Transverse colon (tissue), 4 donors: ENCODE data around the gene MND1.

Experiments
- CTCF ChIP-seq, 5 experiments: fragments of 200-600 bp in 3 of 5; fragments of 450-650 bp in 2 of 5; sonication (generic) in 3 of 5; IDR thresholded peaks; 1 replicate in 2 of 5; 2 replicates in 3 of 5; pipeline ENCODE4 v1.5.1; 2016 to 2017; ENCODE audit warnings: antibody characterized with exemption in 5 of 5, inconsistent platforms in 3 of 5, mild to moderate bottlenecking in 2 of 5, moderate library complexity in 1 of 5
- POLR2AphosphoS5 ChIP-seq, 3 donors: sonication (generic); formaldehyde crosslinking; IDR thresholded peaks; one replicate each; pipeline ENCODE4 v1.6.1; 2016; ENCODE audit warnings: antibody characterized with exemption in 3 of 3

- TF ChIP-seq CTCF (IDR thresholded peaks at IDR 0.05) (no peak), POLR2AphosphoS5 (IDR thresholded peaks at IDR 0.05) (no peak)
Observed at GRCh38 chr4:153434190-153434589, 89.7 kb downstream of the MND1 start.
